H9 (cell line): ENCODE data around the gene TMEM125. TPM values are rescaled to one million over a fixed set of nuclear protein-coding genes. Genes with fewer than 3 reads are reported as not detected.

Experiments used
- DNase-seq: peaks from one replicate; pipeline ENCODE4 v3.0.0-alpha.2; 2017
- H2AFZ ChIP-seq: one replicate; pipeline ENCODE4 v1.6.1; 2013; ENCODE audit warnings: mild to moderate bottlenecking, low read length, control low read depth, moderate library complexity
- H2AK5ac ChIP-seq: 2 replicates; pipeline ENCODE4 v1.6.1; 2013; ENCODE audit warnings: low read length, control low read depth, mixed read lengths; ENCODE audit not compliant: insufficient read length
- H2BK120ac ChIP-seq: one replicate; pipeline ENCODE4 v1.6.1; 2013; ENCODE audit warnings: low read depth, mild to moderate bottlenecking, low read length, control low read depth, inconsistent platforms; ENCODE audit not compliant: poor library complexity, severe bottlenecking
- H2BK12ac ChIP-seq: 2 replicates; pipeline ENCODE4 v1.6.1; 2013; ENCODE audit warnings: low read length, control low read depth, mixed read lengths, low read depth; ENCODE audit not compliant: insufficient read length
- H2BK15ac ChIP-seq: 2 replicates; pipeline ENCODE4 v1.6.1; 2013; ENCODE audit warnings: low read depth, low read length, control low read depth
- H2BK20ac ChIP-seq: one replicate; pipeline ENCODE4 v1.6.1; 2013; ENCODE audit warnings: low read depth, mild to moderate bottlenecking, low read length, control low read depth, inconsistent platforms; ENCODE audit not compliant: poor library complexity, severe bottlenecking
- H2BK5ac ChIP-seq: 2 replicates; pipeline ENCODE4 v1.6.1; 2013; ENCODE audit warnings: low read length, control low read depth, mixed read lengths; ENCODE audit not compliant: insufficient read length
- H3K14ac ChIP-seq: 2 replicates; pipeline ENCODE4 v1.6.1; 2013; ENCODE audit warnings: low read length, control low read depth; ENCODE audit not compliant: insufficient read depth
- H3K18ac ChIP-seq: 2 replicates; pipeline ENCODE4 v1.6.1; 2013; ENCODE audit warnings: low read depth, mild to moderate bottlenecking, mixed read lengths, low read length, control low read depth; ENCODE audit not compliant: insufficient read length
- H3K23ac ChIP-seq: 2 replicates; pipeline ENCODE4 v1.6.1; 2013; ENCODE audit warnings: low read length, control low read depth, mixed read lengths, low read depth; ENCODE audit not compliant: insufficient read length
- H3K23me2 ChIP-seq: 2 replicates; pipeline ENCODE4 v1.6.1; 2013; ENCODE audit warnings: low read depth, mild to moderate bottlenecking, mixed read lengths, low read length, control low read depth; ENCODE audit not compliant: insufficient read length, poor library complexity, severe bottlenecking
- H3K27ac ChIP-seq: 2 replicates; pipeline ENCODE4 v1.5.1; 2013; ENCODE audit warnings: low read length, control low read depth, mixed read lengths, low read depth; ENCODE audit not compliant: insufficient read length
- H3K27me3 ChIP-seq: 2 replicates; pipeline ENCODE4 v1.6.1; 2013; ENCODE audit warnings: low read length, control low read depth, inconsistent platforms; ENCODE audit not compliant: insufficient read depth
- H3K4ac ChIP-seq: 2 replicates; pipeline ENCODE4 v1.6.1; 2013; ENCODE audit warnings: low read depth, mild to moderate bottlenecking, control low read depth, inconsistent platforms, low read length, moderate library complexity
- H3K4me1 ChIP-seq: 2 replicates; pipeline ENCODE4 v1.6.1; 2013; ENCODE audit warnings: low read length, control low read depth, inconsistent platforms; ENCODE audit not compliant: insufficient read depth
- H3K4me2 ChIP-seq: 2 replicates; pipeline ENCODE4 v1.6.1; 2013; ENCODE audit warnings: low read length, control low read depth, mixed read lengths; ENCODE audit not compliant: insufficient read length, insufficient read depth
- H3K56ac ChIP-seq: 2 replicates; pipeline ENCODE4 v1.6.1; 2013; ENCODE audit warnings: low read depth, mild to moderate bottlenecking, mixed read lengths, low read length, control low read depth; ENCODE audit not compliant: insufficient read length
- H3K79me1 ChIP-seq: 2 replicates; pipeline ENCODE4 v1.6.1; 2013; ENCODE audit warnings: low read depth, mild to moderate bottlenecking, moderate library complexity, low read length, control low read depth, inconsistent platforms; ENCODE audit not compliant: insufficient read depth, poor library complexity, severe bottlenecking
- H3K79me2 ChIP-seq: 2 replicates; pipeline ENCODE4 v1.6.1; 2013; ENCODE audit warnings: low read length, control low read depth, inconsistent platforms; ENCODE audit not compliant: insufficient read depth
- H3K9ac ChIP-seq: 2 replicates; pipeline ENCODE4 v1.6.1; 2013; ENCODE audit warnings: low read length, control low read depth, mixed read lengths; ENCODE audit not compliant: insufficient read length; ENCODE audit errors: extremely low read depth
- H3K9me3 ChIP-seq: one replicate; pipeline ENCODE4 v1.6.1; 2013; ENCODE audit warnings: low read depth, low read length, inconsistent platforms; ENCODE audit not compliant: control insufficient read depth
- H3T11ph ChIP-seq: one replicate; pipeline ENCODE4 v1.6.1; 2013; ENCODE audit warnings: mild to moderate bottlenecking, low read length, control low read depth, inconsistent platforms
- H4K20me1 ChIP-seq: one replicate; pipeline ENCODE4 v1.6.1; 2013; ENCODE audit not compliant: control insufficient read depth, insufficient read length, insufficient read depth
- H4K5ac ChIP-seq: 2 replicates; pipeline ENCODE4 v1.6.1; 2013; ENCODE audit warnings: low read depth, mild to moderate bottlenecking, mixed read lengths, low read length, control low read depth; ENCODE audit not compliant: insufficient read length
- H4K8ac ChIP-seq: replicated peaks from 2 replicates; pipeline ENCODE4 v1.6.1; 2013; ENCODE audit warnings: low read length, control low read depth, mixed read lengths, low read depth; ENCODE audit not compliant: insufficient read length
- H4K91ac ChIP-seq: 2 replicates; pipeline ENCODE4 v1.6.1; 2013; ENCODE audit warnings: low read depth, mild to moderate bottlenecking, moderate library complexity, mixed read lengths, low read length, control low read depth; ENCODE audit not compliant: insufficient read length
- H3K27ac Mint-ChIP-seq, 3 experiments: 2 replicates in 2 of 3; 3 replicates in 1 of 3; pipeline ENCODE4 v1.8.0; 2020 to 2021; ENCODE audit warnings: mixed read lengths in 3 of 3, mild to moderate bottlenecking in 1 of 3, moderate library complexity in 1 of 3
- H3K27me3 Mint-ChIP-seq: 2 replicates; pipeline ENCODE4 v1.8.0; 2021; ENCODE audit warnings: low read depth, mild to moderate bottlenecking, moderate library complexity, mixed read lengths
- H3K36me3 Mint-ChIP-seq, 3 experiments: 2 replicates in 2 of 3; 3 replicates in 1 of 3; pipeline ENCODE4 v1.8.0; 2020 to 2021; ENCODE audit warnings: low read depth in 3 of 3, mixed read lengths in 3 of 3; ENCODE audit not compliant: insufficient read depth in 1 of 3
- H3K4me1 Mint-ChIP-seq, 2 experiments: 2 replicates each; pipeline ENCODE4 v1.8.0; 2020; ENCODE audit warnings: mixed read lengths in 2 of 2
- H3K4me3 Mint-ChIP-seq, 2 experiments: 2 replicates in 1 of 2; 3 replicates in 1 of 2; pipeline ENCODE4 v1.8.0; 2020 to 2021; ENCODE audit warnings: mild to moderate bottlenecking in 2 of 2, mixed read lengths in 2 of 2, moderate library complexity in 1 of 2
- H3K9me3 Mint-ChIP-seq, 2 experiments: 2 replicates in 1 of 2; 3 replicates in 1 of 2; pipeline ENCODE4 v1.8.0; 2020; ENCODE audit warnings: mild to moderate bottlenecking in 2 of 2, mixed read lengths in 2 of 2, moderate library complexity in 1 of 2
- CTCF ChIP-seq: fragments of 200-600 bp; sonication (generic); conservative IDR thresholded peaks from 3 replicates; pipeline ENCODE4 v1.8.0; 2021; ENCODE audit warnings: antibody characterized with exemption, mild to moderate bottlenecking
- WGBS: extraction: QIAGEN DNeasy Blood & Tissue Kit; methylation state at CpG from one replicate; pipeline ENCODE4 v1.1.7; 2013; ENCODE audit warnings: missing lambda C conversion rate, low lambda C conversion rate, mixed read lengths; ENCODE audit not compliant: insufficient read length; ENCODE audit errors: extremely low coverage; 5-methylcytosine and 5-hydroxymethylcytosine counted together
- total RNA-seq: library from RNA; stranded (reverse); gene quantifications from 2 replicates; pipeline ENCODE4 v1.2.1, GENCODE V29; 2021

Gene TMEM125
- total RNA-seq, 1 experiment from 2014 or later = 19.6 TPM

GRCh38 chr1:43273708-43274107, 3.9 kb downstream of the TMEM125 start:
- H3K4me1 Mint-ChIP-seq = peaks cover 22 to 26% of the 10 kb centered on the region in 2 experiments
- Histone ChIP-seq H3T11ph (no peak overlapping the region), H3K14ac (no peak overlapping the region), H3K9ac (no peak overlapping the region), H3K56ac (no peak overlapping the region), H3K9me3 (no peaks in the 10 kb centered on the region), H2BK12ac (no peak overlapping the region), H3K27ac (no peak overlapping the region), H3K4ac (no peak overlapping the region), H2BK120ac (no peak overlapping the region), H2BK20ac (no peak overlapping the region), H3K79me2 (no peaks in the 10 kb centered on the region), H3K18ac (no peak overlapping the region), H4K5ac (no peak overlapping the region), H2BK5ac (no peak overlapping the region), H4K20me1 (peaks cover 3% of the 10 kb centered on the region), H4K8ac (no peak overlapping the region), H3K23ac (no peak overlapping the region), H2BK15ac (no peak overlapping the region), H2AFZ (no peak overlapping the region), H3K27me3 (no peaks in the 10 kb centered on the region), H2AK5ac (no peak overlapping the region), H4K91ac (no peak overlapping the region), H3K23me2 (peaks cover 6% of the 10 kb centered on the region), H3K79me1 (no peaks in the 10 kb centered on the region), H3K4me1 (peaks cover 5% of the 10 kb centered on the region; the same call in 1 of the 2 replicates), H3K4me2 (no peak overlapping the region)
- TF ChIP-seq CTCF = no peak
- WGBS = no CpG with 5 or more reads among the region's 7 CpGs
- peak; percentile 23 for DNase-seq
- H3K27me3 Mint-ChIP-seq = peaks cover 3% of the 10 kb centered on the region
- no peak overlapping the region for H3K27ac Mint-ChIP-seq
- H3K36me3 Mint-ChIP-seq = peaks cover 4 to 25% (median 14%) of the 10 kb centered on the region in 3 experiments; a peak in 6 of 7 replicates
- H3K4me3 Mint-ChIP-seq = no peak overlapping the region
- H3K9me3 Mint-ChIP-seq = no peaks in the 10 kb centered on the region
